HCT116 (cell line): Measurements from ENCODE around the gene CLCF1. TPM values are rescaled to one million over a fixed set of nuclear protein-coding genes. Genes with fewer than 3 reads are reported as not detected.

Source experiments
- ATAC-seq: fragments of 200-7000 bp; cut with Tn5 transposase; 2 replicates; pipeline ENCODE4 v1.9.1; 2020; ENCODE audit warnings: mild to moderate bottlenecking, moderate library complexity
- BruUV-seq: library from RNA; stranded (reverse); fragments of 400-500 nt; replicated peaks from 2 replicates; lab custom pipeline; 2021; lab: Mats Ljungman, UMichigan
- CTCF ChIA-PET: fragments of 300-600 bp; sonication (Branson Sonifier 250); formaldehyde crosslinking; loops from one replicate; lab custom pipeline; 2021; ENCODE audit warnings: antibody characterized with exemption; lab: Charles Lee
- POLR2A ChIA-PET: fragments of 300-600, 350-600 bp; sonication (Branson Sonifier 250); formaldehyde crosslinking; loops from one replicate; lab custom pipeline; 2021; ENCODE audit warnings: antibody characterized with exemption; lab: Charles Lee
- RAD21 ChIA-PET, 2 experiments: fragments of 300-600 bp; sonication (Branson Sonifier 250); formaldehyde crosslinking; loops; one replicate each; lab custom pipeline; 2023; ENCODE audit warnings: low total read pairs in 2 of 2; ENCODE audit not compliant: uncharacterized antibody in 2 of 2, unreplicated experiment in 2 of 2, low non-redundant PET in 1 of 2; lab: Charles Lee
- DNase-seq: peaks from one replicate; pipeline ENCODE4 v3.0.0-alpha.2; 2010; ENCODE audit warnings: low read depth, low spot score
- H2AFZ ChIP-seq: fragments of 200-600 bp; shearing (Covaris generic), sonication (generic); 2 replicates; pipeline ENCODE4 v1.6.1; 2017; ENCODE audit warnings: low read depth, mixed run types, mixed read lengths, antibody characterized with exemption, low read length; ENCODE audit not compliant: poor library complexity, severe bottlenecking
- H3K27ac ChIP-seq: 2 replicates; pipeline ENCODE4 v1.5.1; 2012; ENCODE audit warnings: low read depth, low read length
- H3K27me3 ChIP-seq: fragments of 200-600 bp; sonication (generic); 2 replicates; pipeline ENCODE4 v1.6.1; 2016; ENCODE audit warnings: mixed run types, low read length, mixed read lengths; ENCODE audit not compliant: insufficient read depth
- H3K36me3 ChIP-seq, 2 experiments: fragments of 200-500 bp in 1 of 2; fragments of 200-600 bp in 1 of 2; sonication (Bioruptor generic) in 1 of 2; sonication (generic) in 1 of 2; 2 replicates each; pipeline versions ENCODE4 v1.5.1 to v1.6.1; 2014 to 2016; ENCODE audit warnings: low read length in 2 of 2, inconsistent platforms in 1 of 2, mixed read lengths in 1 of 2, mixed run types in 1 of 2; ENCODE audit not compliant: insufficient read depth in 2 of 2, control insufficient read depth in 1 of 2
- H3K4me1 ChIP-seq, 2 experiments: fragments of 200-600 bp in 1 of 2; sonication (generic) in 1 of 2; 2 replicates each; pipeline versions ENCODE4 v1.5.1 to v1.6.1; 2012 to 2017; ENCODE audit warnings: low read length in 2 of 2, inconsistent platforms in 1 of 2, mild to moderate bottlenecking in 1 of 2, mixed read lengths in 1 of 2, mixed run types in 1 of 2, moderate library complexity in 1 of 2; ENCODE audit not compliant: insufficient read depth in 2 of 2, control insufficient read depth in 1 of 2
- H3K4me2 ChIP-seq: fragments of 200-600 bp; sonication (generic); 2 replicates; pipeline ENCODE4 v1.6.1; 2017; ENCODE audit warnings: mixed run types, low read length, mixed read lengths
- H3K4me3 ChIP-seq, 2 experiments: fragments of 200-600 bp in 1 of 2; sonication (generic) in 1 of 2; replicated peaks in 1 of 2; 2 replicates each; pipeline ENCODE4 v1.5.1; 2011 to 2016; ENCODE audit warnings: low read length in 2 of 2, control low read depth in 1 of 2, low read depth in 1 of 2, mild to moderate bottlenecking in 1 of 2, mixed read lengths in 1 of 2, mixed run types in 1 of 2
- H3K79me2 ChIP-seq: fragments of 200-600 bp; sonication (generic); 2 replicates; pipeline ENCODE4 v1.6.1; 2017; ENCODE audit warnings: mild to moderate bottlenecking, mixed run types, low read length, moderate library complexity, mixed read lengths; ENCODE audit not compliant: insufficient read depth
- H3K9ac ChIP-seq: fragments of 200-600 bp; sonication (generic); 2 replicates; pipeline ENCODE4 v1.6.1; 2016; ENCODE audit warnings: low read length, mixed read lengths
- H3K9me2 ChIP-seq: fragments of 200-600 bp; sonication (generic), shearing (Covaris generic); 2 replicates; pipeline ENCODE4 v1.6.1; 2017; ENCODE audit warnings: mixed run types, mild to moderate bottlenecking, moderate library complexity; ENCODE audit not compliant: insufficient read depth
- H3K9me3 ChIP-seq, 2 experiments: fragments of 200-500 bp in 1 of 2; fragments of 200-600 bp in 1 of 2; sonication (Bioruptor generic) in 1 of 2; sonication (generic) in 1 of 2; 2 replicates each; pipeline ENCODE4 v1.6.1; 2014 to 2017; ENCODE audit warnings: low read length in 2 of 2, mixed read lengths in 2 of 2, inconsistent platforms in 1 of 2, low read depth in 1 of 2, mild to moderate bottlenecking in 1 of 2, mixed run types in 1 of 2, moderate library complexity in 1 of 2; ENCODE audit not compliant: control insufficient read depth in 1 of 2, insufficient read depth in 1 of 2
- H4K20me1 ChIP-seq: fragments of 200-600 bp; sonication (generic), shearing (Covaris generic); 2 replicates; pipeline ENCODE4 v1.6.1; 2017; ENCODE audit warnings: mixed run types, mild to moderate bottlenecking, moderate library complexity; ENCODE audit not compliant: insufficient read depth
- JUND ChIP-seq: IDR thresholded peaks from 2 replicates; pipeline ENCODE4 v1.6.1; 2012
- ZBTB33 ChIP-seq: IDR thresholded peaks from 2 replicates; pipeline ENCODE4 v1.6.1; 2011; ENCODE audit warnings: mild to moderate bottlenecking, low read length, moderate library complexity; ENCODE audit not compliant: insufficient replicate concordance; ENCODE audit errors: extremely low read depth
- ZFX ChIP-seq: fragments of 450-650 bp; IDR thresholded peaks from 2 replicates; pipeline ENCODE4 v1.6.1; 2017
- intact Hi-C: fragments of 100-400 bp; cut with micrococcal nuclease; formaldehyde crosslinking; loops from 2 replicates; pipeline ENCODE4 v1.10.0; 2022
- total RNA-seq: library from RNA; stranded (reverse); gene quantifications from one replicate; pipeline ENCODE4 v1.2.1, GENCODE V29; 2021; ENCODE audit not compliant: unreplicated experiment

CLCF1 gene
- total RNA-seq, 1 experiment from 2014 or later, result 12.2 TPM

- TF ChIP-seq ZBTB33, result no peak
Observed at GRCh38 chr11:67401495-67402191, 28.2 kb upstream of the CLCF1 start, which contains the start of gene PPP1CA (continued).

GRCh38 chr11:67400942-67401494 lies 27.6 kb upstream of the CLCF1 start:
- no peak for TF ChIP-seq ZBTB33
- TF ChIP-seq JUND, result no peak
- peak; percentile 48; the same call in 1 of the 2 replicates for TF ChIP-seq ZFX
- DNase-seq (no peak), ATAC-seq (no peak)
- peaks cover 24% of the 10 kb centered on the region for H3K79me2 ChIP-seq
- H3K36me3 ChIP-seq, result peaks cover 13 to 31% of the 10 kb centered on the region in 2 experiments; a peak in 3 of 4 replicates
- H4K20me1 ChIP-seq, result no peaks in the 10 kb centered on the region
- no TSS peak for BruUV-seq
- H3K9me3 ChIP-seq, result no peaks in the 10 kb centered on the region
- peak overlapping the region; percentile 96 for H3K9ac ChIP-seq
- peak overlapping the region; percentile 82 to 90 for H3K4me3 ChIP-seq
- peaks cover 9 to 18% of the 10 kb centered on the region in 2 experiments for H3K4me1 ChIP-seq
- ChIA-PET POLR2A (interaction anchor here (0.6 to 1.8 kb wide), 8 partner anchors 9 to 84 kb away, joined by 3 to 8 read pairs (median 4); partner anchors contain the start of genes POLD4 and RAD9A), CTCF (interaction anchor here (0.6 to 2.1 kb wide), 21 partner anchors 10 to 229 kb away, joined by 3 to 17 read pairs (median 6); partner anchors contain the start of genes AIP, NUDT8, PITPNM1 and POLD4), RAD21 (interaction anchor here (0.6 to 1.7 kb wide), 6 partner anchors 11 to 82 kb away, joined by 4 to 8 read pairs (median 4); partner anchors contain the start of genes AIP (in 1 of the 2) and TMEM134 (in 1 of the 2))
- intact Hi-C loops, result loop anchor here (1.0 kb wide), 1 partner anchor 106 kb away; no protein-coding TSS in a partner anchor
- no peaks in the 10 kb centered on the region for H3K9me2 ChIP-seq
- no peak overlapping the region for H2AFZ ChIP-seq
- H3K27me3 ChIP-seq, result no peaks in the 10 kb centered on the region
- peak overlapping the region; percentile 96 for H3K4me2 ChIP-seq
- peak overlapping the region; percentile 99 for H3K27ac ChIP-seq
